Keratinocyte (primary cell): ENCODE results near the gene BCAS3. TPM values are rescaled to one million over a fixed set of nuclear protein-coding genes. Genes with fewer than 3 reads are reported as not detected.

Experiments
- DNase-seq: peaks from one replicate; pipeline ENCODE4 v3.0.0-alpha.2; 2011; ENCODE audit warnings: low read depth, missing footprints, low spot score
- FAIRE-seq: peaks from 2 replicates; lab custom pipeline; 2011; peaks lifted over from hg19 to GRCh38; lab: Jason Lieb, UNC
- H2AFZ ChIP-seq: 2 replicates; pipeline ENCODE4 v1.6.0; 2012; ENCODE audit warnings: low read length, control low read depth, inconsistent platforms; ENCODE audit not compliant: control insufficient read depth
- H3K27ac ChIP-seq: 2 replicates; pipeline ENCODE4 v1.5.1; 2011; ENCODE audit warnings: low read length; ENCODE audit not compliant: control insufficient read depth, insufficient read depth
- H3K27me3 ChIP-seq: 3 replicates; pipeline ENCODE4 v1.6.0; 2011; ENCODE audit warnings: low read length; ENCODE audit not compliant: control insufficient read depth, insufficient read depth; ENCODE audit errors: extremely low read depth
- H3K36me3 ChIP-seq, 2 experiments: 2 replicates in 1 of 2; 3 replicates in 1 of 2; pipeline ENCODE4 v1.5.1; 2011; ENCODE audit warnings: low read length in 2 of 2, mild to moderate bottlenecking in 1 of 2; ENCODE audit not compliant: control insufficient read depth in 2 of 2, insufficient read depth in 2 of 2; ENCODE audit errors: extremely low read depth in 1 of 2
- H3K4me1 ChIP-seq: 3 replicates; pipeline ENCODE4 v1.5.1; 2011; ENCODE audit warnings: low read length; ENCODE audit not compliant: control insufficient read depth, insufficient read depth; ENCODE audit errors: extremely low read depth
- H3K4me2 ChIP-seq: 3 replicates; pipeline ENCODE4 v1.6.0; 2011; ENCODE audit warnings: low read depth, low read length; ENCODE audit not compliant: control insufficient read depth, insufficient read depth; ENCODE audit errors: extremely low read depth
- H3K4me3 ChIP-seq, 3 experiments: fragments of 200-600 bp in 1 of 3; sonication (generic) in 1 of 3; 2 replicates in 2 of 3; 3 replicates in 1 of 3; pipeline ENCODE4 v1.5.1; 2011 to 2016; ENCODE audit warnings: low read length in 3 of 3, mild to moderate bottlenecking in 3 of 3, control low read depth in 2 of 3, inconsistent platforms in 1 of 3, low read depth in 1 of 3, mixed read lengths in 1 of 3, mixed run types in 1 of 3, moderate library complexity in 1 of 3; ENCODE audit not compliant: control insufficient read depth in 2 of 3, insufficient read depth in 2 of 3; ENCODE audit errors: extremely low read depth in 1 of 3
- H3K79me2 ChIP-seq: 2 replicates; pipeline ENCODE4 v1.6.0; 2012; ENCODE audit warnings: low read length; ENCODE audit not compliant: control insufficient read depth, insufficient read depth
- H3K9ac ChIP-seq: 3 replicates; pipeline ENCODE4 v1.6.0; 2011; ENCODE audit warnings: low read length; ENCODE audit not compliant: control insufficient read depth, insufficient read depth; ENCODE audit errors: extremely low read depth
- H3K9me1 ChIP-seq: 3 replicates; pipeline ENCODE4 v1.6.0; 2011; ENCODE audit warnings: low read length; ENCODE audit not compliant: control insufficient read depth, insufficient read depth; ENCODE audit errors: extremely low read depth
- H3K9me3 ChIP-seq: 2 replicates; pipeline ENCODE4 v1.5.1; 2012; ENCODE audit warnings: low read depth, low read length; ENCODE audit not compliant: control insufficient read depth
- H4K20me1 ChIP-seq: 3 replicates; pipeline ENCODE4 v1.6.0; 2011; ENCODE audit warnings: low read length; ENCODE audit not compliant: control insufficient read depth, insufficient read depth; ENCODE audit errors: extremely low read depth
- EZH2 ChIP-seq: IDR thresholded peaks from one replicate; pipeline ENCODE4 v1.6.1; 2012; ENCODE audit warnings: inconsistent platforms, mild to moderate bottlenecking, low read length, moderate library complexity
- dilution Hi-C: fragments of 300-500 bp; cut with MboI; formaldehyde crosslinking; loops from one replicate; pipeline ENCODE4 v1.7.0; 2020; ENCODE audit warnings: low sequenced_read_pairs; ENCODE audit not compliant: extremely low pct_ligation_motif_present
- polyA minus RNA-seq, 3 experiments: library from RNA; depleted of rRNA, polyadenylated mRNA; stranded (reverse); fragments of >200 nt; gene quantifications; 1 replicate in 1 of 3; 2 replicates in 1 of 3; 3 replicates in 1 of 3; pipeline ENCODE4 v1.2.3, GENCODE V29; 2011
- polyA plus RNA-seq, 5 experiments: library from polyadenylated mRNA; depleted of rRNA in 3 of 5; stranded (reverse) in 3 of 5; stranded (forward) in 1 of 5; unstranded in 1 of 5; fragments of >200 nt; gene quantifications; 1 replicate in 1 of 5; 2 replicates in 3 of 5; 3 replicates in 1 of 5; pipeline versions ENCODE4 v1.2.1 to v1.2.3, GENCODE V29; 2011 to 2012; ENCODE audit warnings: missing spikeins in 2 of 5, low read depth in 1 of 5, low replicate concordance in 1 of 5
- TF ChIP-seq, protein P1 (sequence below), 3 experiments: IDR thresholded peaks in 1 of 3; conservative IDR thresholded peaks in 1 of 3; optimal IDR thresholded peaks in 1 of 3; 2 replicates in 2 of 3; 3 replicates in 1 of 3; pipeline versions ENCODE3 to v1.5.1; 2011; ENCODE audit warnings: low read length in 3 of 3, mild to moderate bottlenecking in 3 of 3, moderate library complexity in 2 of 3, control low read depth in 1 of 3, inconsistent platforms in 1 of 3; ENCODE audit not compliant: insufficient read depth in 2 of 3; ENCODE audit errors: extremely low read depth in 1 of 3

The BCAS3 gene
- polyA plus RNA-seq = 6.7 to 13.9 TPM (median 11.8 TPM) in 3 replicates
- 21.4 TPM for polyA plus RNA-seq (2011; ENCODE audit: low read depth)
- polyA plus RNA-seq (2011; cell fraction: cytosol; rRNA removed) = 10.1 and 11.0 TPM in 2 replicates
- 26.1 and 28.1 TPM in 2 replicates for polyA plus RNA-seq (2011; cell fraction: nucleus; rRNA removed)
- 8.8 and 15.5 TPM in 2 replicates for polyA plus RNA-seq (2012; ENCODE audit: low replicate concordance)
- polyA minus RNA-seq = 22.0 to 88.7 TPM (median 52.7 TPM) in 3 replicates
- 23.4 TPM for polyA minus RNA-seq (2011; cell fraction: cytosol; rRNA and poly(A)+ RNA removed)
- polyA minus RNA-seq (2011; cell fraction: nucleus; rRNA and poly(A)+ RNA removed) = 63.1 and 122 TPM in 2 replicates

DNA sequence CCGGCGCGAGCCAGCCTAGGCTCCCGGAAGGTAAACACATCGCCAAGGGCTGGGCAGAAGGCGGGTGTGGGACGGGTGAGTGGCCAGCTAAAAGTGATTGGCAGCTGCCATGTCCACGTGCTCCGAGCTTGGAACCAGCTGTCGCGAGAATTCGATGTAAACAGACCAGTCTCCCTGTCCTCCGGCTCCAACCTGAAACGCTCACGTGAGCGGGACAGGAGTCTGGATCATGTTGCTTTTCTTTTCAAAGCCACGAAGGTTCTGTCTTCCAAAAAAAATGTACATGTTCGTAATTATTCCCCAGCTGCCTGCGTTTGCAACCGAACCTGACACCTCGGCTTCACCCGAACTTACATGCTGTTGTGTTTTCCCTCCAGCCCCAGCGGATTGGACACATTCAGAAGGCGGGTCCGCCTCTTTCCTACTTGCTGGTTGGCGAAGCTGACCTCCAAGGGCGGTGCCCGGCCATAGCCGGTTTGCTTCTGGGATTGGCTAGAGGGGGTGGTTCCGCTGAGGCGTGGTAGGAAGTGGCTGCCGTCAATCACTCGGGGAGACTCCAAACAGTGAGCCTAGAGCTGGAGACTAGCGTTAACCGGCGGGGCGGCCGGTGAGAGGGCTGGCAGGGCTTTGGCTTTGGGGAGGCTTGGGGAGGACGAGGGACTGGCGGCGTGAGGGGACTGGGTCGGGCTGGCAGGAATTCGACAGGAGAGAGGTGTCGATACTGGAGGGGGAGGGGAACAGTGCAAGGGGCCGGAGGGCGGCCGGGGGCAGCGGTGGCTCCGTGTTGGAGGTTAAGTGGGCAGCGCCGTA is at the start of gene BCAS3:
BCAS3 (plus strand) TSS at position 544 of the 810 bp plus-strand sequence.
- no peaks in the 10 kb centered on the region for H3K79me2 ChIP-seq
- dilution Hi-C loops = no loop called here
- H3K4me1 ChIP-seq = peaks cover 11% of the 10 kb centered on the region
- peak within 1 kb of the TSS; percentile 92 for H3K27ac ChIP-seq
- H3K4me3 ChIP-seq = peak within 1 kb of the TSS; percentile 67 to 94 (median 86)
- no peaks in the 10 kb centered on the region for H3K9me3 ChIP-seq
- DNase-seq = peak; percentile 92
- H3K4me2 ChIP-seq = peak within 1 kb of the TSS; percentile 99
- H3K9me1 ChIP-seq = no peaks in the 10 kb centered on the region
- peak; percentile 9 for FAIRE-seq
- no peaks in the 10 kb centered on the region for H3K36me3 ChIP-seq
- no peak for TF ChIP-seq EZH2
- TF ChIP-seq, protein P1, sequence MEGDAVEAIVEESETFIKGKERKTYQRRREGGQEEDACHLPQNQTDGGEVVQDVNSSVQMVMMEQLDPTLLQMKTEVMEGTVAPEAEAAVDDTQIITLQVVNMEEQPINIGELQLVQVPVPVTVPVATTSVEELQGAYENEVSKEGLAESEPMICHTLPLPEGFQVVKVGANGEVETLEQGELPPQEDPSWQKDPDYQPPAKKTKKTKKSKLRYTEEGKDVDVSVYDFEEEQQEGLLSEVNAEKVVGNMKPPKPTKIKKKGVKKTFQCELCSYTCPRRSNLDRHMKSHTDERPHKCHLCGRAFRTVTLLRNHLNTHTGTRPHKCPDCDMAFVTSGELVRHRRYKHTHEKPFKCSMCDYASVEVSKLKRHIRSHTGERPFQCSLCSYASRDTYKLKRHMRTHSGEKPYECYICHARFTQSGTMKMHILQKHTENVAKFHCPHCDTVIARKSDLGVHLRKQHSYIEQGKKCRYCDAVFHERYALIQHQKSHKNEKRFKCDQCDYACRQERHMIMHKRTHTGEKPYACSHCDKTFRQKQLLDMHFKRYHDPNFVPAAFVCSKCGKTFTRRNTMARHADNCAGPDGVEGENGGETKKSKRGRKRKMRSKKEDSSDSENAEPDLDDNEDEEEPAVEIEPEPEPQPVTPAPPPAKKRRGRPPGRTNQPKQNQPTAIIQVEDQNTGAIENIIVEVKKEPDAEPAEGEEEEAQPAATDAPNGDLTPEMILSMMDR (optimal IDR thresholded peaks at IDR 0.05 in 1 of 3, IDR thresholded peaks at IDR 0.05 in 1 of 3, conservative IDR thresholded peaks at IDR 0.05 in 1 of 3; ENCODE audit: extremely low read depth in 1 of 3, insufficient read depth in 2 of 3, low read length in 3 of 3) = no peak
- no peaks in the 10 kb centered on the region for H3K27me3 ChIP-seq
- peak within 1 kb of the TSS; percentile 97 for H2AFZ ChIP-seq
- peak within 1 kb of the TSS; percentile 84 for H3K9ac ChIP-seq
- no peaks in the 10 kb centered on the region for H4K20me1 ChIP-seq

DNA sequence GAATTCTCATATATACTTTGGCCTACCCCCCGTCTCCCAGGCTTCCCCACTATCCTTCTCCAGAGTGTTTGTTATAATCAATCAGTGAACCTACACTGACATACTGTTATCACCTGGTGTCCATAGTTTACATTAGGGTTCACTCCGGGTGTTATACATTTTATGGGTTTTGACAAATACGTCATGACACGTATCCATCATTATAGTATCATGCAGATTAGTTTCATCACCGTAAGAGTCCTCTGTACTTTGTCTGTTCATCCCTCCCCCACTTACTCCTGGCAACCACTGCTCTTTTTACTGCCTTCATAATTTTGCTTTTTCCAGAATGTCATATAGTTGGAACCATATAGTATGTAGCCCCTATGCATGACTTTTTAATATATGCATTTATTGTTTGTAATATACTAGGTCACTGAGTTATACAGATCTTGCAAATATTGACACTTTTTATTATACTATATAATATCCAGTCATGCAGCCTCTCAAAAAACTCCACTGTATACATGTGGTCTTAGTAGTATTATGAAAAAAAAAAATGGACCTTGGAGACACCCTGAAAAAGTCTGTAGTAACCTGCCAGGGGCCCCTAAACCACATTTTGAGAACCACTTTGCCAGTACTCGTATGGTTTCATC is 49.3 kb upstream of the BCAS3 start:
- H3K36me3 ChIP-seq = no peaks in the 10 kb centered on the region
- no peaks in the 10 kb centered on the region for H4K20me1 ChIP-seq
- DNase-seq = no peak
- no peak overlapping the region for H3K9ac ChIP-seq
- no peak overlapping the region for H3K4me2 ChIP-seq
- FAIRE-seq = no peak
- H3K27ac ChIP-seq = no peak overlapping the region
- H2AFZ ChIP-seq = no peak overlapping the region
- dilution Hi-C loops = no loop called here
- no peaks in the 10 kb centered on the region for H3K79me2 ChIP-seq
- H3K27me3 ChIP-seq = no peaks in the 10 kb centered on the region
- TF ChIP-seq EZH2 = no peak
- TF ChIP-seq, protein P1 (optimal IDR thresholded peaks at IDR 0.05 in 1 of 3, IDR thresholded peaks at IDR 0.05 in 1 of 3, conservative IDR thresholded peaks at IDR 0.05 in 1 of 3; ENCODE audit: extremely low read depth in 1 of 3, insufficient read depth in 2 of 3, low read length in 3 of 3) = no peak
- H3K4me1 ChIP-seq = no peaks in the 10 kb centered on the region
- H3K4me3 ChIP-seq = no peak overlapping the region
- no peaks in the 10 kb centered on the region for H3K9me1 ChIP-seq
- no peaks in the 10 kb centered on the region for H3K9me3 ChIP-seq
